Neuronal stem cell (in vitro differentiated cells): ENCODE results near the gene APAF1.
A peak's percentile ranks its signal among the peaks of the same experiment; 100 is the strongest.

Experiments
- DNase-seq: peaks from one replicate; pipeline ENCODE4 v3.0.0-alpha.2; 2013; ENCODE audit warnings: low spot score
- H2AFZ ChIP-seq: one replicate; pipeline ENCODE4 v1.6.1; 2013; ENCODE audit warnings: mild to moderate bottlenecking, low read length, inconsistent platforms
- H2AK5ac ChIP-seq: 2 replicates; pipeline ENCODE4 v1.6.1; 2013; ENCODE audit warnings: low read depth, mild to moderate bottlenecking, inconsistent platforms, low read length, moderate library complexity, mixed read lengths
- H2BK120ac ChIP-seq: 2 replicates; pipeline ENCODE4 v1.6.1; 2013; ENCODE audit warnings: low read depth, mild to moderate bottlenecking, inconsistent platforms, low read length, moderate library complexity, mixed read lengths
- H2BK12ac ChIP-seq: one replicate; pipeline ENCODE4 v1.6.1; 2013; ENCODE audit warnings: low read length, inconsistent platforms
- H2BK15ac ChIP-seq: 2 replicates; pipeline ENCODE4 v1.6.1; 2013; ENCODE audit warnings: mild to moderate bottlenecking, low read length, inconsistent platforms, mixed read lengths
- H2BK5ac ChIP-seq: one replicate; pipeline ENCODE4 v1.6.1; 2013; ENCODE audit warnings: inconsistent platforms, mild to moderate bottlenecking, low read length, moderate library complexity
- H3K14ac ChIP-seq: one replicate; pipeline ENCODE4 v1.6.1; 2013; ENCODE audit warnings: low read length, inconsistent platforms
- H3K18ac ChIP-seq: 2 replicates; pipeline ENCODE4 v1.6.1; 2013; ENCODE audit warnings: low read length, inconsistent platforms
- H3K23ac ChIP-seq: 2 replicates; pipeline ENCODE4 v1.6.1; 2013; ENCODE audit warnings: low read depth, mild to moderate bottlenecking, mixed read lengths, low read length, inconsistent platforms; ENCODE audit not compliant: poor library complexity
- H3K27ac ChIP-seq: replicated peaks from 3 replicates; pipeline ENCODE4 v1.5.1; 2013; ENCODE audit warnings: low read length, inconsistent platforms
- H3K27me3 ChIP-seq, 3 experiments: 2 replicates each; pipeline ENCODE4 v1.6.1; 2013; ENCODE audit warnings: low read length in 3 of 3, mild to moderate bottlenecking in 2 of 3, inconsistent platforms in 1 of 3, low read depth in 1 of 3, mixed read lengths in 1 of 3, moderate library complexity in 1 of 3; ENCODE audit not compliant: control insufficient read depth in 3 of 3, insufficient read depth in 3 of 3
- H3K36me3 ChIP-seq, 2 donors: replicated peaks in 1 of 2; 2 replicates each; pipeline ENCODE4 v1.6.1; 2013; ENCODE audit warnings: low read length in 2 of 2; ENCODE audit not compliant: control insufficient read depth in 2 of 2, insufficient read depth in 2 of 2
- H3K4ac ChIP-seq: 2 replicates; pipeline ENCODE4 v1.6.1; 2013; ENCODE audit warnings: inconsistent platforms, mild to moderate bottlenecking, low read length, moderate library complexity
- H3K4me1 ChIP-seq, 2 donors: 1 replicate in 1 of 2; 2 replicates in 1 of 2; pipeline ENCODE4 v1.6.1; 2013; ENCODE audit warnings: low read length in 2 of 2, low read depth in 1 of 2; ENCODE audit not compliant: control insufficient read depth in 2 of 2, insufficient read depth in 1 of 2
- H3K4me2 ChIP-seq: one replicate; pipeline ENCODE4 v1.6.1; 2013; ENCODE audit warnings: mild to moderate bottlenecking, low read length, inconsistent platforms; ENCODE audit not compliant: insufficient read depth, poor library complexity, severe bottlenecking
- H3K4me3 ChIP-seq, 2 donors: 2 replicates each; pipeline ENCODE4 v1.5.1; 2013; ENCODE audit warnings: low read length in 2 of 2, mild to moderate bottlenecking in 2 of 2, inconsistent platforms in 1 of 2, moderate library complexity in 1 of 2
- H3K79me1 ChIP-seq: one replicate; pipeline ENCODE4 v1.6.1; 2013; ENCODE audit warnings: low read depth, mild to moderate bottlenecking, inconsistent platforms, low read length, moderate library complexity
- H3K9ac ChIP-seq: one replicate; pipeline ENCODE4 v1.6.1; 2013; ENCODE audit warnings: mild to moderate bottlenecking, low read depth, low read length, inconsistent platforms; ENCODE audit not compliant: poor library complexity
- H3K9me3 ChIP-seq, 2 donors: replicated peaks in 1 of 2; 2 replicates each; pipeline versions ENCODE3 to v1.6.1; 2013; ENCODE audit warnings: low read length in 2 of 2, mild to moderate bottlenecking in 2 of 2, inconsistent platforms in 1 of 2, low read depth in 1 of 2, mixed read lengths in 1 of 2, moderate library complexity in 1 of 2; ENCODE audit not compliant: control insufficient read depth in 2 of 2, insufficient read depth in 1 of 2
- H4K8ac ChIP-seq: one replicate; pipeline ENCODE4 v1.6.1; 2013; ENCODE audit warnings: low read depth, mild to moderate bottlenecking, inconsistent platforms, low read length, moderate library complexity
- H4K91ac ChIP-seq: one replicate; pipeline ENCODE4 v1.6.1; 2013; ENCODE audit warnings: low read length, low read depth, mild to moderate bottlenecking, inconsistent platforms; ENCODE audit not compliant: poor library complexity
- WGBS, 2 donors: extraction: QIAGEN DNeasy Blood & Tissue Kit; methylation state at CpG; one replicate each; pipeline ENCODE4 v1.1.7; 2013; ENCODE audit warnings: missing lambda C conversion rate in 2 of 2, mixed read lengths in 1 of 2; ENCODE audit not compliant: insufficient read length in 2 of 2, insufficient replicate concordance in 1 of 2; ENCODE audit errors: extremely low coverage in 2 of 2; 5-methylcytosine and 5-hydroxymethylcytosine counted together

Gene APAF1

DNA sequence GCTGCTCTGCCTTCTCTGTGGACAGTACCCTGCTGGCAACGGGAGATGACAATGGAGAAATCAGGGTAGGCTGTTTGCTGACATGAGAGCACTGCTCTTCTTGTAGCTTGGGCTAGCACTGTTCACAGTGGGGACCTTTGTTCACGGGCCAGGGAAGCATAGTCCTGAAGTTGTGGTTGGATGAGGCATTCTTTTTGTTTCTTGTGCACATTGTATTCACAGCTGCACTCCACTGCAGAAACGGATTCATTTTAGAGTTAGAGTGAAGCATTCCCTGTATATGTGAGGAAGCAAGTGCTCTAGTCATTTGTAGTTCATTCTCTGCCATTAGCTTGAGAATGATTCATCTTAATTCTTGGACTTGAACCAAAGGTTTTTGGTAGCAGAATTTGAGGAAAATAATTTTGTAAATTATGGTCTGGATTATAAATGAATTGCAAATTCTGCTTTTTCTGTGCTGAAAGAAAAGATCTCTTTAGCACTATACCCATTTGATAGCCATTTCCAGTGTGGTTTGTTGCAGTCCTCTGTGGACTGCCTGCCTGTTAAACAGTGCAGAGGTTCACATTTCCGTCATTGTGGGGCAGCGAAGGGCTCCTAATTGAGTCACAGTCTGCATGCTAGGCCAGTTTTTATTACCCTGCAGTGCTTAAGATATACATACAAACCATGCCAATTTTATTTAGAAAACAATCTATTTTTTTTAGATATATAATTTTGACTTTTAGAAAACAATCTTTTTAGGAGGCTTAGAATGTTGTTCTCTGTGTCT is 80.6 kb downstream of the APAF1 start:
- no peak overlapping the region for H3K4me3 ChIP-seq
- H3K27me3 ChIP-seq, result no peaks in the 10 kb centered on the region
- no peak overlapping the region for H3K14ac ChIP-seq
- no peak overlapping the region for H2BK12ac ChIP-seq
- no CpG with 5 or more reads among the region's 5 CpGs for WGBS, 2 donors
- no peak overlapping the region for H3K4me2 ChIP-seq
- no peak overlapping the region for H4K8ac ChIP-seq
- H3K27ac ChIP-seq, result no peak overlapping the region
- H4K91ac ChIP-seq, result no peak overlapping the region
- H2BK15ac ChIP-seq, result no peak overlapping the region
- H2AFZ ChIP-seq, result no peak overlapping the region
- no peak overlapping the region for H3K23ac ChIP-seq
- peaks cover 4 to 14% of the 10 kb centered on the region in 2 donors for H3K4me1 ChIP-seq
- H3K9me3 ChIP-seq, result no peaks in the 10 kb centered on the region
- no peak overlapping the region for H2BK120ac ChIP-seq
- H3K9ac ChIP-seq, result no peak overlapping the region
- peaks cover 7 to 89% of the 10 kb centered on the region in 2 donors for H3K36me3 ChIP-seq
- H2BK5ac ChIP-seq, result no peak overlapping the region
- DNase-seq, result peak; percentile 38
- H3K79me1 ChIP-seq, result no peaks in the 10 kb centered on the region
- no peak overlapping the region for H3K4ac ChIP-seq
- H2AK5ac ChIP-seq, result no peak overlapping the region
- H3K18ac ChIP-seq, result no peak overlapping the region

DNA sequence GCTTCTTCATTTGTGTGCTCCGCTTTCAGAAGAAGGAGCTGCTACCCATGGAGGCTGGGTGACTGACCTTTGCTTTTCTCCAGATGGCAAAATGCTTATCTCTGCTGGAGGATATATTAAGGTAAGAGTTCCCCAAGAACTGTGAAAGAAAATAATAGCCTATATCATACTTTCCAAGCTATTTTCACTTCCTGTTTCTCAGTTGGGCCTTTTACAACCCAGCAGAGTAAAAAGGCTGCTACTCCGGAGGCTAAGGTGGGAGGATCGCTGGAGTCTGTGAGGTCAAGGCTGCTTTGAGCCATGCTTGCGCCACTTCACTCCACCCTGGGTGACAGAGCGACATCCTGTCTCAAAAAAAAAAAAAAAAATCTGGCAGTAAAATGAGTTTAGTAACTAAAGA is 82.1 kb downstream of the APAF1 start:
- no CpG with 5 or more reads among the region's 5 CpGs for WGBS, 2 donors

DNA sequence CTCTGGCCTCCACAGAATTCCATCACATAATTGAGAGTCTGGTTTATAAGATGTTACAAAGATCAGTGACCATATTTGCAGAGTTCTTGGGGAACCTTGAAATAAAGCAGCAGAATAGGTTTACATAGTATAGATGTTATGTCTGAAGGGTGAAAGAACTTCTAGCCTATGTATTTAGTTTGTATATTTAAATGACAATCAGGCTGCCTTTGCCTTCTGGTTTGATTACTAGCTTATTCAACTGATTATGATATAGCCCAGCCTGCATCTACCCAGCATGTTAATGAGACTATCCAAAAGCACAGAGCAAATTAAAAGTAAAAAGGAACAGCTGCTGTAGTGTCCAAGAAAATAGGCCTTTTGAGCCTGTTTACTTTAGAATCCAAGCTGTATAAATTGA is 85.3 kb downstream of the APAF1 start:
- Histone ChIP-seq H2BK5ac (no peak overlapping the region), H3K23ac (no peak overlapping the region), H3K36me3 (peaks cover 8 to 91% of the 10 kb centered on the region in 2 donors), H3K27me3 (no peaks in the 10 kb centered on the region), H3K4me1 (peaks cover 2 to 9% of the 10 kb centered on the region in 2 donors), H2AK5ac (no peak overlapping the region), H4K91ac (no peak overlapping the region), H3K9me3 (no peaks in the 10 kb centered on the region), H2BK120ac (no peak overlapping the region), H2AFZ (no peak overlapping the region), H3K4me3 (no peak overlapping the region), H3K27ac (no peak overlapping the region), H3K9ac (no peak overlapping the region), H2BK15ac (no peak overlapping the region), H3K79me1 (no peaks in the 10 kb centered on the region), H3K18ac (no peak overlapping the region), H3K4me2 (no peak overlapping the region), H3K4ac (no peak overlapping the region), H2BK12ac (no peak overlapping the region), H4K8ac (no peak overlapping the region), H3K14ac (no peak overlapping the region)
- DNase-seq, result no peak

More for the DNA sequence above, 82.1 kb downstream of the APAF1 start:
- no peaks in the 10 kb centered on the region for H3K27me3 ChIP-seq
- H4K91ac ChIP-seq, result no peak overlapping the region
- H2AFZ ChIP-seq, result no peak overlapping the region
- H2BK12ac ChIP-seq, result no peak overlapping the region
- no peak overlapping the region for H3K9ac ChIP-seq
- H2AK5ac ChIP-seq, result no peak overlapping the region
- no peak for DNase-seq
- no peak overlapping the region for H3K27ac ChIP-seq
- H3K14ac ChIP-seq, result no peak overlapping the region
- peaks cover 4 to 14% of the 10 kb centered on the region in 2 donors for H3K4me1 ChIP-seq
- H2BK15ac ChIP-seq, result no peak overlapping the region
- H3K4me3 ChIP-seq, result no peak overlapping the region
- H3K18ac ChIP-seq, result no peak overlapping the region
- no peaks in the 10 kb centered on the region for H3K79me1 ChIP-seq
- H4K8ac ChIP-seq, result no peak overlapping the region
- H3K36me3 ChIP-seq, result peaks cover 8 to 91% of the 10 kb centered on the region in 2 donors
- H2BK5ac ChIP-seq, result no peak overlapping the region
- no peak overlapping the region for H3K23ac ChIP-seq
- H3K9me3 ChIP-seq, result no peaks in the 10 kb centered on the region
- H3K4me2 ChIP-seq, result no peak overlapping the region
- no peak overlapping the region for H2BK120ac ChIP-seq
- no peak overlapping the region for H3K4ac ChIP-seq

DNA sequence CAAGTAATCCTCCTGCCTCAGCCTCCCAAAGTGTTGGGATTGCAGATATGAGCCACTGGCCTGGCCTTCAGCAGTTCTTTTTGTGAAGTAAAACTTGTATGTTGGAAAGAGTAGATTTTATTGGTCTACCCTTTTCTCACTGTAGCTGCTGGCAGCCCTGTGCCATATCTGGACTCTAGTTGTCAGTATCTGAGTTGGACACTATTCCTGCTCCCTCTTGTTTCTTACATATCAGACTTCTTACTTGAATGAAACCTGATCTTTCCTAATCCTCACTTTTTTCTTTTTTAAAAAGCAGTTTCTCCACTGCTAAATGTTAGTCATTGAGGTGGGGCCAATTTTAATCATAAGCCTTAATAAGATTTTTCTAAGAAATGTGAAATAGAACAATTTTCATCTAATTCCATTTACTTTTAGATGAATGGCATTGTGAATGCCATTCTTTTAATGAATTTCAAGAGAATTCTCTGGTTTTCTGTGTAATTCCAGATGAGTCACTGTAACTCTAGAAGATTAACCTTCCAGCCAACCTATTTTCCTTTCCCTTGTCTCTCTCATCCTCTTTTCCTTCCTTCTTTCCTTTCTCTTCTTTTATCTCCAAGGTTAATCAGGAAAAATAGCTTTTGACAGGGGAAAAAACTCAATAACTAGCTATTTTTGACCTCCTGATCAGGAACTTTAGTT is 88.7 kb downstream of the APAF1 start:
- Histone ChIP-seq H3K27me3 (no peaks in the 10 kb centered on the region), H3K9ac (no peak overlapping the region), H3K18ac (no peak overlapping the region), H2AFZ (no peak overlapping the region), H3K4me2 (no peak overlapping the region), H3K23ac (no peak overlapping the region), H4K91ac (no peak overlapping the region), H4K8ac (no peak overlapping the region), H2BK12ac (no peak overlapping the region), H2BK5ac (no peak overlapping the region), H3K27ac (no peak overlapping the region), H3K14ac (no peak overlapping the region), H3K36me3 (peaks cover 6 to 77% of the 10 kb centered on the region in 2 donors), H2BK120ac (no peak overlapping the region), H2AK5ac (no peak overlapping the region), H2BK15ac (no peak overlapping the region), H3K9me3 (no peaks in the 10 kb centered on the region), H3K4ac (no peak overlapping the region), H3K4me1 (peaks cover 0 to 10% of the 10 kb centered on the region in 2 donors), H3K4me3 (no peak overlapping the region), H3K79me1 (no peaks in the 10 kb centered on the region)
- DNase-seq, result no peak
